GM21825 (cell line): ENCODE measurements around the gene VEGFB.

Source experiments
- ATAC-seq: cut with Tn5 transposase; IDR thresholded peaks from one replicate; pipeline ENCODE4 v1.9.1; 2021; ENCODE audit warnings: mild to moderate bottlenecking, moderate library complexity; ENCODE audit not compliant: unreplicated experiment

VEGFB gene

GRCh38 chr11:64233913-64234586 lies at the start of gene VEGFB:
Gene VEGFB (plus strand): TSS chr11:64234584. CDS start chr11:64234834, 250 bp downstream.
- peak; percentile 33 for ATAC-seq

- peak; percentile 10 for ATAC-seq
These were observed 49.1 kb upstream of the VEGFB start for GRCh38 chr11:64185175-64185692.

GRCh38 chr11:64185693-64186491 lies 48.5 kb upstream of the VEGFB start, which contains the start of gene STIP1:
Gene STIP1 (plus strand): TSS chr11:64186171. CDS start chr11:64186262, 91 bp downstream.
- ATAC-seq = peak; percentile 76

GRCh38 chr11:64186492-64187165 lies 47.8 kb upstream of the VEGFB start:
- peak; percentile 5 for ATAC-seq

GRCh38 chr11:64192434-64192833 lies 42.0 kb upstream of the VEGFB start:
- ATAC-seq = no peak

- ATAC-seq = no peak
These were observed 37.8 kb upstream of the VEGFB start for GRCh38 chr11:64196626-64197025.

- no peak for ATAC-seq
These were observed 35.9 kb upstream of the VEGFB start for GRCh38 chr11:64198511-64198910.

- ATAC-seq = no peak
These were observed 32.8 kb upstream of the VEGFB start for GRCh38 chr11:64201543-64201942.

- ATAC-seq = no peak
These were observed 31.4 kb upstream of the VEGFB start for GRCh38 chr11:64202992-64203391.

- no peak for ATAC-seq
These were observed 30.8 kb upstream of the VEGFB start for GRCh38 chr11:64203421-64204079.

GRCh38 chr11:64204080-64204440 lies 30.3 kb upstream of the VEGFB start:
- no peak for ATAC-seq

GRCh38 chr11:64204464-64204989 lies 29.9 kb upstream of the VEGFB start:
- no peak for ATAC-seq

GRCh38 chr11:64206457-64207255 lies 27.7 kb upstream of the VEGFB start, which contains the start of gene FERMT3:
Gene FERMT3 (plus strand): TSS chr11:64206721. CDS start chr11:64207365, 644 bp downstream.
- peak; percentile 37 for ATAC-seq

GRCh38 chr11:64207256-64208085 lies 26.9 kb upstream of the VEGFB start:
- ATAC-seq = peak; percentile 39

GRCh38 chr11:64208086-64208795 lies 26.1 kb upstream of the VEGFB start:
- ATAC-seq = no peak

- ATAC-seq = no peak
These were observed 25.4 kb upstream of the VEGFB start for GRCh38 chr11:64208796-64209562.

- no peak for ATAC-seq
These were observed 24.9 kb upstream of the VEGFB start for GRCh38 chr11:64209563-64209843.
